ENCODE data around the gene AGRN.
"Not testable (repeated sequence)": the region's sequence is repeated elsewhere in the genome, so short reads cannot be mapped to it uniquely, and the experiment has no call there.

The AGRN gene

GRCh38 chr1:981955-982558, 37.9 kb upstream of the AGRN start, which contains the start of gene PERM1:
Gene PERM1 (minus strand): TSS chr1:982093. CDS start chr1:981029, 1,064 bp downstream.
- no peak for DNase-seq

- DNase-seq, result no peak
These were observed 37.0 kb upstream of the AGRN start for GRCh38 chr1:982765-983436.

- DNase-seq, result peak; percentile 61
These were observed 36.0 kb upstream of the AGRN start for GRCh38 chr1:983798-984475.

GRCh38 chr1:984476-984814, 35.5 kb upstream of the AGRN start:
- DNase-seq, result no peak

GRCh38 chr1:985126-985525, 34.8 kb upstream of the AGRN start:
- no peak for DNase-seq

- not testable (repeated sequence) for DNase-seq
These were observed 31.9 kb upstream of the AGRN start for GRCh38 chr1:988061-988460.

GRCh38 chr1:991275-991674, 28.6 kb upstream of the AGRN start:
- not testable (repeated sequence) for DNase-seq

- no peak for DNase-seq
These were observed 28.0 kb upstream of the AGRN start for GRCh38 chr1:991895-992294.

GRCh38 chr1:992362-992761, 27.6 kb upstream of the AGRN start:
- peak; percentile 48 for DNase-seq

GRCh38 chr1:993379-993995, 26.4 kb upstream of the AGRN start:
- DNase-seq, result no peak

GRCh38 chr1:994546-994945, 25.4 kb upstream of the AGRN start:
- not testable (repeated sequence) for DNase-seq

- DNase-seq, result no peak
These were observed 24.0 kb upstream of the AGRN start for GRCh38 chr1:995665-996633.

GRCh38 chr1:996851-997712, 22.8 kb upstream of the AGRN start:
- no peak for DNase-seq

- DNase-seq, result no peak
These were observed 22.3 kb upstream of the AGRN start for GRCh38 chr1:997713-997992.

GRCh38 chr1:997993-998744, 21.8 kb upstream of the AGRN start:
- no peak for DNase-seq

- DNase-seq, result no peak
These were observed 21.2 kb upstream of the AGRN start for GRCh38 chr1:998745-998994.

GRCh38 chr1:998995-999724, 20.8 kb upstream of the AGRN start:
- no peak for DNase-seq

- DNase-seq, result peak; percentile 64
These were observed 20.1 kb upstream of the AGRN start, which contains the start of gene HES4 for GRCh38 chr1:999725-1000356. Gene HES4 (minus strand): TSS chr1:1000097. CDS start chr1:999973, 124 bp downstream.

GRCh38 chr1:1000357-1001056, 19.4 kb upstream of the AGRN start:
- peak; percentile 63 for DNase-seq

Data from activated CD4-positive, alpha-beta T cell treated with anti-CD3 and anti-CD28 coated beads, Interleukin-2, Interleukin-6, amounts not matched to agents 100 ng/mL and 50 ng/mL, durations not matched to agents 16 hours and 8 hours (primary cell).